ENCODE measurements around the gene GMPPA. TPM values are rescaled to one million over a fixed set of nuclear protein-coding genes. Genes with fewer than 3 reads are reported as not detected.

GMPPA gene
- total RNA-seq, 1 donor: 46.0 TPM

DNA sequence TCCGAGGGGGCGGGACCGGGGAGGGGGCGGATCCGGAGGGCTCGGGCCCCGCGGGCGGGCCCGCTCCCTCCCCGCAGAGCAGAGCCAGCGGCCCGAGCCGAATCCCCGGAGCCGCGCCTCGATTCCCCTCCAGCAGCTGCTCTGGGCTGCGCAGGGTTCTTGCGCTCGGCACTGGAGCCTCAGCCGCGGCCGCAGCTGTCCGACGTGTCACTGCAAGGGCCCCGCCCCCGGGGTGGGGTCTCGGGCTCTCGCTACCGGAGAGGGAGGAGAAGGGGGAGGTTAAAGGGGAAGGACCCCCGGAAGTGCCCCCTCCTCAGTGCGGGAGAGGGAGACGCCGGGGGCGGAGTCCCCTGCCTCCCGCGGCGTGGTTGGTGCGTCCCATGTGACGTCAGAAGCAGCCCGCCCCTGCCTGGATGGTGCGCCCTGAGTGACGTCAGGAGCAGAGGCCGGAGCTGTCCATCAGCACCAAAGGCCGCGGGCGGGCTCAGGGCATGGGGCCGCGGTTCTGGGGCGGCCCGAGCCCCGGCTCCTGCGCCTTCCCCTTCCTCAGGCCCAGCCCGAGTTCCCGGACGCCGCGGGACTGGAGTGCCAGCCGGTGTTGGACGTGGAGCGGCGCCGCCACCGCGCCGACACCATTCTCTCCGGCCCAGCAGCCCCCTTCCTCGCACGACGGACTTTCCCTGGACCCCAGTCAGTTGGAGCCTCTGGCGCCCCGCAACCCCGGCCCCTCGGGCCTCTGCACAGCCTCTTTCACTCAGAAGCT lies 45.1 kb downstream of the GMPPA start, which contains the start of the genes CHPF and TMEM198:
Gene CHPF, minus strand, starts transcription at position 214 of the 763 bp plus-strand sequence. CDS start 271 bp downstream, outside the sequence.
Gene TMEM198, plus strand, starts transcription at position 433 of the 763 bp plus-strand sequence. CDS start 700 bp downstream, outside the sequence.
- peak within 1 kb of the TSS; percentile 62 for H3K27ac ChIP-seq (ENCODE audit: low read depth, low read length)

GRCh38 chr2:219544567-219544966 lies 45.9 kb downstream of the GMPPA start:
- Histone ChIP-seq H2AFZ (ENCODE audit: low read length) (no peak overlapping the region), H3K4me2 (ENCODE audit: insufficient read depth, low read length) (peak overlapping the region; percentile 98), H3K27me3 (ENCODE audit: insufficient read depth, low read length) (no peaks in the 10 kb centered on the region), H3K4me1 (ENCODE audit: insufficient read depth, low read length) (peaks cover 14% of the 10 kb centered on the region), H4K20me1 (ENCODE audit: insufficient read depth, low read length) (peaks cover 31% of the 10 kb centered on the region), H3K79me2 (ENCODE audit: insufficient read depth, low read length) (peaks cover 23% of the 10 kb centered on the region), H3K27ac (ENCODE audit: low read depth, low read length) (no peak overlapping the region), H3K36me3 (ENCODE audit: insufficient read depth, low read length) (peaks cover 19% of the 10 kb centered on the region), H3K9me3 (ENCODE audit: low read depth, low read length) (no peaks in the 10 kb centered on the region), H3K4me3 (ENCODE audit: insufficient read depth, low read length) (peak overlapping the region; percentile 87)
- TF ChIP-seq, protein P1, sequence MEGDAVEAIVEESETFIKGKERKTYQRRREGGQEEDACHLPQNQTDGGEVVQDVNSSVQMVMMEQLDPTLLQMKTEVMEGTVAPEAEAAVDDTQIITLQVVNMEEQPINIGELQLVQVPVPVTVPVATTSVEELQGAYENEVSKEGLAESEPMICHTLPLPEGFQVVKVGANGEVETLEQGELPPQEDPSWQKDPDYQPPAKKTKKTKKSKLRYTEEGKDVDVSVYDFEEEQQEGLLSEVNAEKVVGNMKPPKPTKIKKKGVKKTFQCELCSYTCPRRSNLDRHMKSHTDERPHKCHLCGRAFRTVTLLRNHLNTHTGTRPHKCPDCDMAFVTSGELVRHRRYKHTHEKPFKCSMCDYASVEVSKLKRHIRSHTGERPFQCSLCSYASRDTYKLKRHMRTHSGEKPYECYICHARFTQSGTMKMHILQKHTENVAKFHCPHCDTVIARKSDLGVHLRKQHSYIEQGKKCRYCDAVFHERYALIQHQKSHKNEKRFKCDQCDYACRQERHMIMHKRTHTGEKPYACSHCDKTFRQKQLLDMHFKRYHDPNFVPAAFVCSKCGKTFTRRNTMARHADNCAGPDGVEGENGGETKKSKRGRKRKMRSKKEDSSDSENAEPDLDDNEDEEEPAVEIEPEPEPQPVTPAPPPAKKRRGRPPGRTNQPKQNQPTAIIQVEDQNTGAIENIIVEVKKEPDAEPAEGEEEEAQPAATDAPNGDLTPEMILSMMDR (IDR thresholded peaks at IDR 0.05; ENCODE audit: extremely low read depth, low read depth, low read length): no peak
- DNase-seq (ENCODE audit: insufficient read length, low spot score, missing footprints): no peak

More for the DNA sequence above, 45.1 kb downstream of the GMPPA start, which contains the start of the genes CHPF and TMEM198:
- Histone ChIP-seq H3K27me3 (ENCODE audit: insufficient read depth, low read length) (no peaks in the 10 kb centered on the region), H3K4me2 (ENCODE audit: insufficient read depth, low read length) (peak within 1 kb of the TSS; percentile 98), H3K4me3 (ENCODE audit: insufficient read depth, low read length) (peak within 1 kb of the TSS; percentile 87), H3K36me3 (ENCODE audit: insufficient read depth, low read length) (peaks cover 24% of the 10 kb centered on the region), H4K20me1 (ENCODE audit: insufficient read depth, low read length) (peaks cover 35% of the 10 kb centered on the region), H2AFZ (ENCODE audit: low read length) (peak within 1 kb of the TSS; percentile 70), H3K4me1 (ENCODE audit: insufficient read depth, low read length) (peaks cover 14% of the 10 kb centered on the region), H3K9me3 (ENCODE audit: low read depth, low read length) (no peaks in the 10 kb centered on the region), H3K79me2 (ENCODE audit: insufficient read depth, low read length) (peaks cover 23% of the 10 kb centered on the region)
- TF ChIP-seq, protein P1 (IDR thresholded peaks at IDR 0.05; ENCODE audit: extremely low read depth, low read depth, low read length): no peak
- DNase-seq (ENCODE audit: insufficient read length, low spot score, missing footprints): peak; percentile 100

DNA sequence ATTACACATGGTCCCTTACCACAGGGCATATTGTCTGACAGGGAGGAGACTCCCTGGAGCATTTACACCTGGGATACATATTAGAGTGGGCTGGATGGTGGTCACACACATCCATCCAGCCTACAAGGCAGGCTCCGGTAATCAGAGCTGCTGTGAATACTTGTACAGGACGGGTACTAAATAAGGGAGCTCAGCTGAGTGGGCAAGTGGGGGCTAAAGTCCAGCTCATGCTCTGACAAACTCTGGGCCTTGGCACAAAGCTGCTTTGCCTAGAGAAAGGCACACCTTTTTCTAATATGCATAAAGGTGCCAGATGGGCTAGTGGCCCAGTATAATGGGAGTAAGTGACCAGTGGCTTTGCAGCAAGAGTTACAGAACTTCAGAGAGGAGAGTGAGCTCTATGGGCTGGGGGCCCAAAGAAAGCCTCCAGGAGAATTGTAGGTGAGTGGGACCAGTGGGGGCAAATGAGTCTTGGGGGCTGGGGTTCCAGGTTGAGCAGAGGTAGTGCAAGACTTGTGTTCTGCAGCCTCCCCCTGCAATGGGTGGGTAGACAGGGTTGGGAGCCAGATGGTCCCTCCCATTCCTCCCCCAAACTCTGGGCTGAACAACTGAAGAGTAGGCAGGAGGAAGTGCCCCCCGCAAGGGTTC lies 46.7 kb downstream of the GMPPA start:
- Histone ChIP-seq H3K79me2 (ENCODE audit: insufficient read depth, low read length) (peaks cover 23% of the 10 kb centered on the region), H2AFZ (ENCODE audit: low read length) (no peak overlapping the region), H3K4me2 (ENCODE audit: insufficient read depth, low read length) (no peak overlapping the region), H3K36me3 (ENCODE audit: insufficient read depth, low read length) (peaks cover 11% of the 10 kb centered on the region), H3K4me1 (ENCODE audit: insufficient read depth, low read length) (peaks cover 14% of the 10 kb centered on the region), H4K20me1 (ENCODE audit: insufficient read depth, low read length) (peaks cover 27% of the 10 kb centered on the region), H3K27me3 (ENCODE audit: insufficient read depth, low read length) (no peaks in the 10 kb centered on the region), H3K4me3 (ENCODE audit: insufficient read depth, low read length) (no peak overlapping the region), H3K27ac (ENCODE audit: low read depth, low read length) (no peak overlapping the region), H3K9me3 (ENCODE audit: low read depth, low read length) (no peaks in the 10 kb centered on the region)
- TF ChIP-seq, protein P1 (IDR thresholded peaks at IDR 0.05; ENCODE audit: extremely low read depth, low read depth, low read length): no peak
- DNase-seq (ENCODE audit: insufficient read length, low spot score, missing footprints): no peak

GRCh38 chr2:219545943-219546352 lies 47.3 kb downstream of the GMPPA start:
- H3K9me3 ChIP-seq (ENCODE audit: low read depth, low read length): no peaks in the 10 kb centered on the region
- no peaks in the 10 kb centered on the region for H3K27me3 ChIP-seq (ENCODE audit: insufficient read depth, low read length)
- DNase-seq (ENCODE audit: insufficient read length, low spot score, missing footprints): no peak
- peaks cover 6% of the 10 kb centered on the region for H3K36me3 ChIP-seq (ENCODE audit: insufficient read depth, low read length)
- H3K79me2 ChIP-seq (ENCODE audit: insufficient read depth, low read length): peaks cover 18% of the 10 kb centered on the region
- TF ChIP-seq, protein P1 (IDR thresholded peaks at IDR 0.05; ENCODE audit: extremely low read depth, low read depth, low read length): no peak
- H3K4me2 ChIP-seq (ENCODE audit: insufficient read depth, low read length): no peak overlapping the region
- peaks cover 14% of the 10 kb centered on the region for H3K4me1 ChIP-seq (ENCODE audit: insufficient read depth, low read length)
- no peak overlapping the region for H3K4me3 ChIP-seq (ENCODE audit: insufficient read depth, low read length)
- no peak overlapping the region for H3K27ac ChIP-seq (ENCODE audit: low read depth, low read length)
- no peak overlapping the region for H2AFZ ChIP-seq (ENCODE audit: low read length)
- H4K20me1 ChIP-seq (ENCODE audit: insufficient read depth, low read length): peaks cover 23% of the 10 kb centered on the region
